SK-N-SH treated with all-trans-retinoic acid at 6 μM for 48 hours (cell line): Measurements from ENCODE around the gene GJA4.

Experiments used
- ATAC-seq: fragments of 200-7000 bp; cut with Tn5 transposase; 3 replicates; pipeline ENCODE4 v1.9.1; 2020; ENCODE audit warnings: mild to moderate bottlenecking, moderate library complexity
- BACH2 ChIP-seq: fragments of 250-450 bp; sonication (Bioruptor Pico); IDR thresholded peaks from 2 replicates; pipeline ENCODE4 v1.9.0; 2021; ENCODE audit warnings: mild to moderate bottlenecking, borderline replicate concordance
- CSDC2 ChIP-seq: fragments of 250-450 bp; sonication (Bioruptor Pico); IDR thresholded peaks from 2 replicates; pipeline ENCODE4 v1.5.0; 2020; ENCODE audit warnings: mild to moderate bottlenecking, moderate library complexity
- ESRRG ChIP-seq: fragments of 250-450 bp; sonication (Bioruptor Pico); IDR thresholded peaks from 2 replicates; pipeline ENCODE4 v1.6.1; 2021; ENCODE audit warnings: mild to moderate bottlenecking
- GLIS3 ChIP-seq: fragments of 250-450 bp; sonication (Bioruptor Pico); IDR thresholded peaks from 2 replicates; pipeline ENCODE4 v1.5.0; 2020; ENCODE audit warnings: mild to moderate bottlenecking, moderate library complexity
- ISL1 ChIP-seq: fragments of 250-450 bp; sonication (Bioruptor Pico); IDR thresholded peaks from 2 replicates; pipeline ENCODE4 v2.1.2; 2022; ENCODE audit warnings: mild to moderate bottlenecking, moderate library complexity
- OSR1 ChIP-seq: fragments of 250-450 bp; sonication (Bioruptor Pico); IDR thresholded peaks from 2 replicates; pipeline ENCODE4 v1.8.0; 2022; ENCODE audit warnings: moderate library complexity, mild to moderate bottlenecking, inconsistent platforms
- PPARA ChIP-seq: fragments of 250-450 bp; sonication (Bioruptor Pico); IDR thresholded peaks from 2 replicates; pipeline ENCODE4 v1.5.0; 2020; ENCODE audit warnings: mild to moderate bottlenecking, borderline replicate concordance
- RARB ChIP-seq: fragments of 250-450 bp; sonication (Bioruptor Pico); IDR thresholded peaks from 2 replicates; pipeline ENCODE4 v1.8.0; 2021; ENCODE audit warnings: mild to moderate bottlenecking, moderate library complexity
- SNAI2 ChIP-seq: fragments of 250-450 bp; sonication (Bioruptor Pico); IDR thresholded peaks from 2 replicates; pipeline ENCODE4 v1.5.0; 2020; ENCODE audit warnings: mild to moderate bottlenecking, moderate library complexity
- TCF4 ChIP-seq: fragments of 250-450 bp; sonication (Bioruptor Pico); IDR thresholded peaks from 2 replicates; pipeline ENCODE4 v1.8.0; 2021; ENCODE audit warnings: mild to moderate bottlenecking, moderate library complexity, borderline replicate concordance
- TOX ChIP-seq: fragments of 250-450 bp; sonication (Bioruptor Pico); IDR thresholded peaks from 2 replicates; pipeline ENCODE4 v1.8.0; 2021; ENCODE audit warnings: mild to moderate bottlenecking, moderate library complexity, borderline replicate concordance
- ZC3H10 ChIP-seq: fragments of 250-450 bp; sonication (Bioruptor Pico); IDR thresholded peaks from 2 replicates; pipeline ENCODE4 v1.5.1; 2021; ENCODE audit warnings: mild to moderate bottlenecking, moderate library complexity
- ZFP3 ChIP-seq: fragments of 250-450 bp; sonication (Bioruptor Pico); IDR thresholded peaks from 2 replicates; pipeline ENCODE4 v1.5.0; 2020; ENCODE audit warnings: mild to moderate bottlenecking, moderate library complexity
- TF ChIP-seq, protein P1 (sequence below): fragments of 250-450 bp; sonication (Bioruptor Pico); IDR thresholded peaks from 2 replicates; pipeline ENCODE4 v1.8.0; 2020; ENCODE audit warnings: mild to moderate bottlenecking, moderate library complexity, borderline replicate concordance
- TF ChIP-seq, protein P2 (sequence below): fragments of 250-450 bp; sonication (Bioruptor Pico); IDR thresholded peaks from 2 replicates; pipeline ENCODE4 v1.5.0; 2020; ENCODE audit warnings: mild to moderate bottlenecking, moderate library complexity
- TF ChIP-seq, protein P3 (sequence below): fragments of 250-450 bp; sonication (Bioruptor Pico); IDR thresholded peaks from 2 replicates; pipeline ENCODE4 v1.5.1; 2020; ENCODE audit warnings: low read depth, mild to moderate bottlenecking, moderate library complexity
- TF ChIP-seq, protein P4 (sequence below): fragments of 250-450 bp; sonication (Bioruptor Pico); IDR thresholded peaks from 2 replicates; pipeline ENCODE4 v1.5.1; 2021; ENCODE audit warnings: mild to moderate bottlenecking, moderate library complexity
- TF ChIP-seq, protein P5 (sequence below): fragments of 250-450 bp; sonication (Bioruptor Pico); IDR thresholded peaks from 2 replicates; pipeline ENCODE4 v1.8.0; 2021; ENCODE audit warnings: low read depth, mild to moderate bottlenecking, moderate library complexity, borderline replicate concordance

GJA4 gene

DNA sequence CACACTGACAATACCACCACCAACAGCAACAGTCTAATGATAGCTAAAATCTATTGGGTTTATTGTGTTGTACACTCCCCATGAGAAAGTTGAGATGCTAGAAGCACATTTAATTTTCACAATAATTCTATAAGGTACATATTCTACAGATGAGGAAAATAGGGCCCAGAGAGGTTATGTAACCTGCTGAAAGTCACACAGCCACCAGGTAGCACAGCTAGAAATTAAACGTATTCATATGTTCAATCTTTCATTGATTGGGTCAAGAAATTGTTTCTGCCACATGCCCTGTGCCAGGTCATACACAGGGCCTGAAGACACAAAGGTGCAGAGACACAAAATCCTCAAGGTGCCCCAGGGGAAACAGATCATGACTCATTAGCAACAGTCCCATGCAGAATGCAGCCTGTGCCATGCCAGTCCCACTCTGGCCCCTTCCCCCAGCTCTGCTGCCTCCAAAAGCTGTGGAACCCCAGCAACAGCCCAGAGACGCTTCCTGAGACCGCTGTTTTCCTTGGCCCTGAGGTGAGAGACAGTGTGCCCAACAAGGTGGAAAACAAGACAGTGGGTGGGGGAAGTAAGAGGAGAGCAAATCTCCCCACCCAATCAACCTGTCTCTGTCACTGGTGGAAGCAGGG lies 32.1 kb downstream of the GJA4 start:
- no peak for ATAC-seq
- TF ChIP-seq BACH2 (CRISPR knock-in tag) (no peak), TOX (CRISPR knock-in tag) (no peak), OSR1 (no peak), TCF4 (no peak), ESRRG (CRISPR knock-in tag) (no peak), PPARA (CRISPR knock-in tag) (no peak)
- TF ChIP-seq, protein P1, sequence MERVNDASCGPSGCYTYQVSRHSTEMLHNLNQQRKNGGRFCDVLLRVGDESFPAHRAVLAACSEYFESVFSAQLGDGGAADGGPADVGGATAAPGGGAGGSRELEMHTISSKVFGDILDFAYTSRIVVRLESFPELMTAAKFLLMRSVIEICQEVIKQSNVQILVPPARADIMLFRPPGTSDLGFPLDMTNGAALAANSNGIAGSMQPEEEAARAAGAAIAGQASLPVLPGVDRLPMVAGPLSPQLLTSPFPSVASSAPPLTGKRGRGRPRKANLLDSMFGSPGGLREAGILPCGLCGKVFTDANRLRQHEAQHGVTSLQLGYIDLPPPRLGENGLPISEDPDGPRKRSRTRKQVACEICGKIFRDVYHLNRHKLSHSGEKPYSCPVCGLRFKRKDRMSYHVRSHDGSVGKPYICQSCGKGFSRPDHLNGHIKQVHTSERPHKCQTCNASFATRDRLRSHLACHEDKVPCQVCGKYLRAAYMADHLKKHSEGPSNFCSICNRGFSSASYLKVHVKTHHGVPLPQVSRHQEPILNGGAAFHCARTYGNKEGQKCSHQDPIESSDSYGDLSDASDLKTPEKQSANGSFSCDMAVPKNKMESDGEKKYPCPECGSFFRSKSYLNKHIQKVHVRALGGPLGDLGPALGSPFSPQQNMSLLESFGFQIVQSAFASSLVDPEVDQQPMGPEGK, result no peak
- TF ChIP-seq, protein P2, sequence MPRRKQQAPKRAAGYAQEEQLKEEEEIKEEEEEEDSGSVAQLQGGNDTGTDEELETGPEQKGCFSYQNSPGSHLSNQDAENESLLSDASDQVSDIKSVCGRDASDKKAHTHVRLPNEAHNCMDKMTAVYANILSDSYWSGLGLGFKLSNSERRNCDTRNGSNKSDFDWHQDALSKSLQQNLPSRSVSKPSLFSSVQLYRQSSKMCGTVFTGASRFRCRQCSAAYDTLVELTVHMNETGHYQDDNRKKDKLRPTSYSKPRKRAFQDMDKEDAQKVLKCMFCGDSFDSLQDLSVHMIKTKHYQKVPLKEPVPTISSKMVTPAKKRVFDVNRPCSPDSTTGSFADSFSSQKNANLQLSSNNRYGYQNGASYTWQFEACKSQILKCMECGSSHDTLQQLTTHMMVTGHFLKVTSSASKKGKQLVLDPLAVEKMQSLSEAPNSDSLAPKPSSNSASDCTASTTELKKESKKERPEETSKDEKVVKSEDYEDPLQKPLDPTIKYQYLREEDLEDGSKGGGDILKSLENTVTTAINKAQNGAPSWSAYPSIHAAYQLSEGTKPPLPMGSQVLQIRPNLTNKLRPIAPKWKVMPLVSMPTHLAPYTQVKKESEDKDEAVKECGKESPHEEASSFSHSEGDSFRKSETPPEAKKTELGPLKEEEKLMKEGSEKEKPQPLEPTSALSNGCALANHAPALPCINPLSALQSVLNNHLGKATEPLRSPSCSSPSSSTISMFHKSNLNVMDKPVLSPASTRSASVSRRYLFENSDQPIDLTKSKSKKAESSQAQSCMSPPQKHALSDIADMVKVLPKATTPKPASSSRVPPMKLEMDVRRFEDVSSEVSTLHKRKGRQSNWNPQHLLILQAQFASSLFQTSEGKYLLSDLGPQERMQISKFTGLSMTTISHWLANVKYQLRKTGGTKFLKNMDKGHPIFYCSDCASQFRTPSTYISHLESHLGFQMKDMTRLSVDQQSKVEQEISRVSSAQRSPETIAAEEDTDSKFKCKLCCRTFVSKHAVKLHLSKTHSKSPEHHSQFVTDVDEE (CRISPR knock-in tag), result no peak

DNA sequence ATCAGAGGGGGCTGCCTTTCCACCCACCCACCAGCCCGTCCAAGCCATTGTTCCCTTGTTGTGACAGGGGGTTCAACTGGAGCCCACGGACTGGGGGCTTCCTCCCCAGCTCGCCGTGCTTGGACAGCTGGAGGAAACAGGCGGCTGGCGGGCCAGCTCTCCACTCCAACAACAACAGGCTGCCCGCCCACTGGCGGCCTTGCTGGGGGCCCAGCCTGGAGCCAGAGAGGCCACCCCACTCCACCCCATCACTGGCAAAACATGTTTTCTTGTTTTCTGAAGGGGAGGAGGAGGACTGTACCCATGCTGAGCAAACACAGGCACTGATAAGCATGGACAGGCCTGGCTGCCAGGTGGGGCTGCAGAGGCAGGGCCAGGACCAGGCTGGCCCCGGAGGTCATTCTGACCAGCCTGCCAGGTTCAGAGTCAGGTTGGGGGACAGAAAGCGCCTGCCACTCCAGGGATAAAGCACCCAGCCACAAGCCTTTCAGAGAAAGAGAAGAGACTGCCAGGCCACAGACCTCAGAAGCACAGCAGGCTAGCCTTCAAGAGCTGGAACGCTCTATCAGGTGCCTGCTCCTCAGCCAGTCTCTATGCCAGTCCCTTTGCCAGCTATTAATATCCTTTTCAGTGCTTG lies 32.8 kb downstream of the GJA4 start:
- peak; percentile 67; the same call in 1 of the 3 replicates for ATAC-seq
- TF ChIP-seq, protein P3, sequence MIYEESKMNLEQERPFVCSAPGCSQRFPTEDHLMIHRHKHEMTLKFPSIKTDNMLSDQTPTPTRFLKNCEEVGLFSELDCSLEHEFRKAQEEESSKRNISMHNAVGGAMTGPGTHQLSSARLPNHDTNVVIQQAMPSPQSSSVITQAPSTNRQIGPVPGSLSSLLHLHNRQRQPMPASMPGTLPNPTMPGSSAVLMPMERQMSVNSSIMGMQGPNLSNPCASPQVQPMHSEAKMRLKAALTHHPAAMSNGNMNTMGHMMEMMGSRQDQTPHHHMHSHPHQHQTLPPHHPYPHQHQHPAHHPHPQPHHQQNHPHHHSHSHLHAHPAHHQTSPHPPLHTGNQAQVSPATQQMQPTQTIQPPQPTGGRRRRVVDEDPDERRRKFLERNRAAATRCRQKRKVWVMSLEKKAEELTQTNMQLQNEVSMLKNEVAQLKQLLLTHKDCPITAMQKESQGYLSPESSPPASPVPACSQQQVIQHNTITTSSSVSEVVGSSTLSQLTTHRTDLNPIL (CRISPR knock-in tag), result no peak
- TF ChIP-seq TCF4, result peak; percentile 66; the same call in 1 of the 2 replicates
- TF ChIP-seq, all 23 proteins: peak for 1

DNA sequence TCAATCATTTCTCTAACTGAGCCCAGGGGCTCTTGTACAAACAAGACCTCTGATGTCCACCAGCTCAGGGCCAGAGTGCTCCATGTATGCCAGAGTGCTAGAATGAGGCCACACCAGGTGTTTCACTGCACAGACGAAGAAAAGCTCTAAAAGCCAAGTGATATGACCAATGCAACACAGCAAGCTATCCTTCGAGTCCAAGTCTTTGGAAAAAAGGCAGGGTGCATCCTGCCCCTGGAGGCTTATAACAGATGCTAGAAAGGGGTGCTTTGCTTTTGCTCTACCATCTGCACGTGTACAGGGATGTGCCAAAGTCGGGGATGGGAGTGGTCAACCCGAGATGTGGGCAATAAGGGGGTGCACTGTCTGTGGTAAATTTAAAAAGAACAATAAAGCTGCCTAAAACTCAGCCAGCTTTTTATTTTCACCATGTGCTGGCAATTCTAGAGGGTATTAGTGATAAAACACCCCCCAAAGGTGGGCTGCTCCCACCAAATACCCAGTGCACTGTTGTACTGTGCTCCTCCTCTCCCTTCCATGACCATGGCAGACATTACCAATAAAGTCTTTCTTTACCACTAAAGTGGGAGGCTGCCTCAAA lies 34.6 kb downstream of the GJA4 start:
- TF ChIP-seq, protein P1, result no peak
- TF ChIP-seq ISL1 (CRISPR knock-in tag) (no peak), GLIS3 (CRISPR knock-in tag) (no peak), SNAI2 (no peak), BACH2 (CRISPR knock-in tag) (no peak), RARB (CRISPR knock-in tag) (no peak), ZC3H10 (CRISPR knock-in tag) (no peak), CSDC2 (no peak), ZFP3 (CRISPR knock-in tag) (no peak)
- TF ChIP-seq, protein P4, sequence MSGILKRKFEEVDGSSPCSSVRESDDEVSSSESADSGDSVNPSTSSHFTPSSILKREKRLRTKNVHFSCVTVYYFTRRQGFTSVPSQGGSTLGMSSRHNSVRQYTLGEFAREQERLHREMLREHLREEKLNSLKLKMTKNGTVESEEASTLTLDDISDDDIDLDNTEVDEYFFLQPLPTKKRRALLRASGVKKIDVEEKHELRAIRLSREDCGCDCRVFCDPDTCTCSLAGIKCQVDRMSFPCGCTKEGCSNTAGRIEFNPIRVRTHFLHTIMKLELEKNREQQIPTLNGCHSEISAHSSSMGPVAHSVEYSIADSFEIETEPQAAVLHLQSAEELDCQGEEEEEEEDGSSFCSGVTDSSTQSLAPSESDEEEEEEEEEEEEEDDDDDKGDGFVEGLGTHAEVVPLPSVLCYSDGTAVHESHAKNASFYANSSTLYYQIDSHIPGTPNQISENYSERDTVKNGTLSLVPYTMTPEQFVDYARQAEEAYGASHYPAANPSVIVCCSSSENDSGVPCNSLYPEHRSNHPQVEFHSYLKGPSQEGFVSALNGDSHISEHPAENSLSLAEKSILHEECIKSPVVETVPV (CRISPR knock-in tag), result no peak
- TF ChIP-seq, protein P2 (CRISPR knock-in tag), result no peak
- TF ChIP-seq, protein P5, sequence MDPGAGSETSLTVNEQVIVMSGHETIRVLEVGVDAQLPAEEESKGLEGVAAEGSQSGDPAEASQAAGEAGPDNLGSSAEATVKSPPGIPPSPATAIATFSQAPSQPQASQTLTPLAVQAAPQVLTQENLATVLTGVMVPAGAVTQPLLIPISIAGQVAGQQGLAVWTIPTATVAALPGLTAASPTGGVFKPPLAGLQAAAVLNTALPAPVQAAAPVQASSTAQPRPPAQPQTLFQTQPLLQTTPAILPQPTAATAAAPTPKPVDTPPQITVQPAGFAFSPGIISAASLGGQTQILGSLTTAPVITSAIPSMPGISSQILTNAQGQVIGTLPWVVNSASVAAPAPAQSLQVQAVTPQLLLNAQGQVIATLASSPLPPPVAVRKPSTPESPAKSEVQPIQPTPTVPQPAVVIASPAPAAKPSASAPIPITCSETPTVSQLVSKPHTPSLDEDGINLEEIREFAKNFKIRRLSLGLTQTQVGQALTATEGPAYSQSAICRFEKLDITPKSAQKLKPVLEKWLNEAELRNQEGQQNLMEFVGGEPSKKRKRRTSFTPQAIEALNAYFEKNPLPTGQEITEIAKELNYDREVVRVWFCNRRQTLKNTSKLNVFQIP (CRISPR knock-in tag), result no peak
- TF ChIP-seq, protein P3 (CRISPR knock-in tag), result no peak
- ATAC-seq, result no peak
